Peyer's patch (tissue), 4 donors: Measurements from ENCODE around the gene CENPX. TPM values are rescaled to one million over a fixed set of nuclear protein-coding genes. Genes with fewer than 3 reads are reported as not detected.
A peak's percentile ranks its signal among the peaks of the same experiment; 100 is the strongest.

ENCODE experiments used
- DNase-seq, 3 donors: peaks; one replicate each; pipeline ENCODE4 v3.0.0-alpha.2; 2017 to 2019
- H3K27ac ChIP-seq, 4 donors: fragments of 200-600 bp; sonication (generic); one replicate each; pipeline ENCODE4 v1.5.1; 2016 to 2019
- H3K27me3 ChIP-seq, 2 donors: fragments of 200-600 bp; sonication (generic); one replicate each; pipeline ENCODE4 v1.5.1; 2019
- H3K36me3 ChIP-seq, 3 donors: fragments of 200-600 bp; sonication (generic); one replicate each; pipeline ENCODE4 v1.5.1; 2016 to 2019
- H3K4me1 ChIP-seq, 4 donors: fragments of 200-600 bp; sonication (generic); one replicate each; pipeline ENCODE4 v1.5.1; 2016 to 2019
- H3K4me3 ChIP-seq, 4 donors: fragments of 200-600 bp; sonication (generic); 1 replicate in 3 of 4; 2 replicates in 1 of 4; pipeline ENCODE4 v1.5.1; 2016 to 2019; ENCODE audit warnings: mild to moderate bottlenecking in 1 of 4
- H3K9me3 ChIP-seq, 4 donors: fragments of 200-600 bp; sonication (generic); one replicate each; pipeline ENCODE4 v1.5.1; 2016 to 2019; ENCODE audit warnings: mild to moderate bottlenecking in 1 of 4
- CTCF ChIP-seq, 6 experiments: fragments of 450-650 bp in 4 of 6; fragments of 200-600 bp in 2 of 6; sonication (generic) in 1 of 6; IDR thresholded peaks; one replicate each; pipeline ENCODE4 v1.5.1; 2017 to 2019; ENCODE audit warnings: antibody characterized with exemption in 6 of 6, mild to moderate bottlenecking in 3 of 6, moderate library complexity in 1 of 6
- POLR2A ChIP-seq, 2 donors: fragments of 450-650 bp; IDR thresholded peaks; one replicate each; pipeline ENCODE4 v1.5.1; 2017; ENCODE audit warnings: antibody characterized with exemption in 2 of 2, mild to moderate bottlenecking in 2 of 2, moderate library complexity in 2 of 2
- total RNA-seq, 4 donors: library from RNA; depleted of rRNA; stranded (reverse); fragments of >200 nt; gene quantifications; one replicate each; pipeline ENCODE4 v1.1.0, GENCODE V29; 2016

CENPX gene
- total RNA-seq, 4 donors from 2014 or later, result 49.1 to 123 (median 91.8) TPM

- H3K27ac ChIP-seq, result no peak overlapping the region
- H3K36me3 ChIP-seq, result no peaks in the 10 kb centered on the region
- no peak overlapping the region for H3K4me3 ChIP-seq
- no peak for DNase-seq
- H3K9me3 ChIP-seq, result no peaks in the 10 kb centered on the region
- H3K27me3 ChIP-seq, result no peaks in the 10 kb centered on the region
- TF ChIP-seq CTCF (IDR thresholded peaks at IDR 0.05), result no peak
- no peak for TF ChIP-seq POLR2A (IDR thresholded peaks at IDR 0.05)
- H3K4me1 ChIP-seq, result peaks cover 2 to 20% (median 13%) of the 10 kb centered on the region in 4 donors
Observed at GRCh38 chr17:82028966-82029365, 6.3 kb upstream of the CENPX start.

DNA sequence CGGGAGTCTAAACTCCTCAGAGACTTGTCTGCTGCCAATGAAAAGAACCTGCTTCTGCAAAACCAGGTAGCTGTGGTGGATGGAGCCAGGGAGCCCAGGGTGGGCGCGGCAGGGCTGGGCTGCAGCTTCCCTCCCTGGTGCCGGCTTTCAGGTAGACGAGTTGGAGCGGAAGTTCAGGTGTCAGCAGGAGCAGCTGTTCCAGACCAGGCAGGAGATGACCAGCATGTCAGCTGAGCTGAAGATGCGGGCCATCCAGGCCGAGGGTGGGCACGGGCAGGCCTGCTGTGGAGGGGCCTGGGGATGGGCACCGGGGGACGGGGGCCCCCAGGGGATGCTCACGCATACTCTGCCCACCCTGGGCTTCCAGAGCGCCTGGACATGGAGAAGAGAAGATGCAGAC is 5.6 kb upstream of the CENPX start:
- no peak overlapping the region for H3K4me3 ChIP-seq
- TF ChIP-seq POLR2A (IDR thresholded peaks at IDR 0.05) (no peak), CTCF (IDR thresholded peaks at IDR 0.05) (no peak)

GRCh38 chr17:82025401-82026107 is 2.9 kb upstream of the CENPX start:
- peaks cover 3 to 31% (median 25%) of the 10 kb centered on the region in 4 donors for H3K4me1 ChIP-seq
- TF ChIP-seq CTCF (IDR thresholded peaks at IDR 0.05) (no peak), POLR2A (IDR thresholded peaks at IDR 0.05) (no peak)

More for the DNA sequence above, 5.6 kb upstream of the CENPX start:
- no peaks in the 10 kb centered on the region for H3K9me3 ChIP-seq
- no peaks in the 10 kb centered on the region for H3K27me3 ChIP-seq
- H3K4me1 ChIP-seq, result peaks cover 3 to 26% (median 15%) of the 10 kb centered on the region in 4 donors
- no peak overlapping the region for H3K27ac ChIP-seq
- H3K36me3 ChIP-seq, result no peaks in the 10 kb centered on the region
- DNase-seq, result no peak

GRCh38 chr17:82024859-82025258 is 2.2 kb upstream of the CENPX start:
- H3K9me3 ChIP-seq, result no peaks in the 10 kb centered on the region
- H3K27me3 ChIP-seq, result no peaks in the 10 kb centered on the region
- H3K4me3 ChIP-seq, result no peak overlapping the region
- H3K27ac ChIP-seq, result no peak overlapping the region
- H3K4me1 ChIP-seq, result peaks cover 3 to 31% (median 19%) of the 10 kb centered on the region in 4 donors
- TF ChIP-seq POLR2A (IDR thresholded peaks at IDR 0.05), result no peak
- no peak for TF ChIP-seq CTCF (IDR thresholded peaks at IDR 0.05)
- no peaks in the 10 kb centered on the region for H3K36me3 ChIP-seq
- no peak for DNase-seq

More at GRCh38 chr17:82025401-82026107, 2.9 kb upstream of the CENPX start:
- DNase-seq, result no peak
- no peaks in the 10 kb centered on the region for H3K36me3 ChIP-seq
- H3K4me3 ChIP-seq, result no peak overlapping the region
- no peaks in the 10 kb centered on the region for H3K27me3 ChIP-seq
- H3K27ac ChIP-seq, result no peak overlapping the region
- H3K9me3 ChIP-seq, result no peaks in the 10 kb centered on the region

DNA sequence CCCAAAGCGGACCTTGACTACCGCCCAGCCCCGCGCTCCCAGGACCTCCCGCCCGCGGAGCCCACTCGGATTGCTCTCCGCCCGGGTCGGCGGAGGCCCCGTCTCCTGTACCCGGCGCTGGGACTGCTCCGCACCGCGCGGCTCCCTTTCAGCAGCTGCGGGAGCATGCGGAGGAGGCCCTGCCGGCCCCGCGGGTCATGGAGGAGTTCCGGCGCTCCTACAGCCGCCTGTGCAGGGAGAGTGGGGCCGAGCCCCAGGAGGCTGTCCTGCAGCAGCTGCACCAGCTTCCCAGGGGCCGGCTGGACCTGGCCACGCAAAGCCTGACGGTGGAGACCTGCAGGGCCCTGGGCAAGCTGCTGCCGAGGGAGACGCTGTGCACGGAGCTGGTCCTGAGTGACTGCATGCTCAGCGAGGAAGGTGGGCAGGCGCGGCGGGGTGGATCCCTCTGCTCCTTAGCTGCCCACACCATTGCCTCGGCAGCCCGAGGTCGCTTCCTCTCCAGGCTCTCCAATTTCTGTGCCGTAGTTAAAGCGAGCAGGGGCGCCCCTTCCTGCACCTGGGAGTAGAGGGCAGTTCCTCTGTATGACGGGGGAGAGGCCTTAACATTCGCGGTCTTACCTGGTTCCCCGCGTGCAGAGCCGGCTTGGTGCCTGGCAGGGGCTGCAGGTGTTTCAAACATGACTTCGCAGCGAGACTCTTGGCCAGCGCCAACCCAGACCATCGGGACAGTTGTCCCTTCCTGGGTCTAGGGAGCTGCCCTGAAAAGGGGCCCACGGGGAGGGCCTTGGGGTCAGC is 966 bp upstream of the CENPX start:
- H3K36me3 ChIP-seq, result peaks cover 0 to 6% (median 0%) of the 10 kb centered on the region in 3 donors
- TF ChIP-seq POLR2A (IDR thresholded peaks at IDR 0.05) (no peak), CTCF (IDR thresholded peaks at IDR 0.05) (no peak)

More for the DNA sequence above, 966 bp upstream of the CENPX start:
- H3K9me3 ChIP-seq, result no peaks in the 10 kb centered on the region
- H3K4me3 ChIP-seq, result peak overlapping the region; percentile 61 to 92 (median 85)
- H3K27me3 ChIP-seq, result no peaks in the 10 kb centered on the region
- peak overlapping the region in 3 of 4 donors; percentile 40 to 80 (median 46) for H3K27ac ChIP-seq
- H3K4me1 ChIP-seq, result peaks cover 3 to 35% (median 19%) of the 10 kb centered on the region in 4 donors
- DNase-seq, result no peak
